Gastrocnemius medialis (tissue), 4 donors: ENCODE measurements around the gene OR2T10.

ENCODE experiments used
- CTCF ChIP-seq, 5 experiments: fragments of 450-650 bp in 3 of 5; fragments of 200-600 bp in 2 of 5; sonication (generic) in 2 of 5; IDR thresholded peaks in 4 of 5; conservative IDR thresholded peaks in 1 of 5; 1 replicate in 4 of 5; 2 replicates in 1 of 5; pipeline ENCODE4 v1.5.1; 2016 to 2019; ENCODE audit warnings: antibody characterized with exemption in 5 of 5, mild to moderate bottlenecking in 3 of 5, moderate library complexity in 3 of 5
- POLR2A ChIP-seq, 2 donors: fragments of 450-650 bp; IDR thresholded peaks; one replicate each; pipeline ENCODE4 v1.6.1; 2017; ENCODE audit warnings: antibody characterized with exemption in 2 of 2, mild to moderate bottlenecking in 2 of 2, moderate library complexity in 2 of 2

- TF ChIP-seq POLR2A (IDR thresholded peaks at IDR 0.05), result no peak
- no peak for TF ChIP-seq CTCF (IDR thresholded peaks at IDR 0.05 in 4 of 5, conservative IDR thresholded peaks at IDR 0.05 in 1 of 5)
These were observed 34.0 kb upstream of the OR2T10 start for GRCh38 chr1:248631354-248632008.
